HepG2 (cell line): Measurements from ENCODE around the gene RNU7-1. TPM values are rescaled to one million over a fixed set of nuclear protein-coding genes. Genes with fewer than 3 reads are reported as not detected.

ENCODE experiments used
- CCDC6 ChIP-seq: sonication (generic); formaldehyde crosslinking; IDR thresholded peaks from 2 replicates; pipeline ENCODE4 v1.8.1; 2022; ENCODE audit warnings: mild to moderate bottlenecking, missing genetic modification reagents, moderate library complexity
- CREM ChIP-seq, 2 experiments: sonication (generic) in 1 of 2; formaldehyde crosslinking in 1 of 2; IDR thresholded peaks; 2 replicates each; pipeline versions ENCODE4 v1.4.0 to v1.6.1; 2016 to 2020; ENCODE audit warnings: antibody characterized with exemption in 1 of 2, mild to moderate bottlenecking in 1 of 2, missing genetic modification reagents in 1 of 2
- ELF1 ChIP-seq: sonication (generic); formaldehyde crosslinking; IDR thresholded peaks from 2 replicates; pipeline ENCODE4 v1.4.0; 2020; ENCODE audit warnings: missing genetic modification reagents
- HCFC1 ChIP-seq: fragments of 150-350 bp; IDR thresholded peaks from 2 replicates; pipeline ENCODE4 v1.6.1; 2014; ENCODE audit warnings: low read depth, low read length
- JUND ChIP-seq: sonication (generic); formaldehyde crosslinking; IDR thresholded peaks from 2 replicates; pipeline ENCODE4 v1.8.0; 2022; ENCODE audit warnings: mild to moderate bottlenecking, missing genetic modification reagents
- KLF15 ChIP-seq: sonication (generic); formaldehyde crosslinking; IDR thresholded peaks from 2 replicates; pipeline ENCODE4 v1.8.1; 2023; ENCODE audit warnings: borderline replicate concordance, mild to moderate bottlenecking, inconsistent platforms, missing genetic modification reagents, mixed read lengths
- MAFK ChIP-seq, 2 experiments: IDR thresholded peaks in 1 of 2; conservative IDR thresholded peaks in 1 of 2; 2 replicates each; pipeline ENCODE4 v1.6.1; 2011; ENCODE audit warnings: improper control_type of control experiment in 2 of 2, low read length in 2 of 2
- MAZ ChIP-seq, 2 experiments: sonication (generic) in 1 of 2; formaldehyde crosslinking in 1 of 2; IDR thresholded peaks; 2 replicates each; pipeline versions ENCODE4 v1.5.0 to v1.6.1; 2012 to 2020; ENCODE audit warnings: low read depth in 2 of 2, mild to moderate bottlenecking in 2 of 2, borderline replicate concordance in 1 of 2, improper control_type of control experiment in 1 of 2, low read length in 1 of 2, missing genetic modification reagents in 1 of 2, moderate library complexity in 1 of 2
- MED1 ChIP-seq: sonication (generic); formaldehyde crosslinking; IDR thresholded peaks from 2 replicates; pipeline ENCODE4 v1.4.0; 2020; ENCODE audit warnings: missing genetic modification reagents
- MXI1 ChIP-seq: IDR thresholded peaks from 3 replicates; pipeline ENCODE4 v1.6.1; 2012; ENCODE audit warnings: low read depth, low read length, inconsistent platforms, borderline replicate concordance
- NR2C2 ChIP-seq: sonication (generic); formaldehyde crosslinking; IDR thresholded peaks from 2 replicates; pipeline ENCODE4 v1.4.0; 2020; ENCODE audit warnings: missing genetic modification reagents, mild to moderate bottlenecking, moderate library complexity, borderline replicate concordance
- PHF5A ChIP-seq: IDR thresholded peaks from one replicate; pipeline ENCODE4 v1.6.1; 2018; ENCODE audit warnings: low read depth, missing genetic modification reagents; ENCODE audit not compliant: unreplicated experiment
- POGZ ChIP-seq: sonication (generic); formaldehyde crosslinking; IDR thresholded peaks from 2 replicates; pipeline ENCODE4 v1.4.0; 2020; ENCODE audit warnings: mild to moderate bottlenecking, missing genetic modification reagents
- RFXAP ChIP-seq: sonication (generic); formaldehyde crosslinking; IDR thresholded peaks from 2 replicates; pipeline ENCODE4 v1.4.0; 2020; ENCODE audit warnings: missing genetic modification reagents, borderline replicate concordance
- SMAD9 ChIP-seq: sonication (generic); formaldehyde crosslinking; IDR thresholded peaks from 2 replicates; pipeline ENCODE4 v1.5.1; 2020; ENCODE audit warnings: mild to moderate bottlenecking, missing genetic modification reagents
- THAP11 ChIP-seq: IDR thresholded peaks from 2 replicates; pipeline ENCODE4 v1.6.1; 2016; ENCODE audit warnings: missing biosample characterization, missing genetic modification reagents
- ZNF619 ChIP-seq: sonication (generic); formaldehyde crosslinking; IDR thresholded peaks from 2 replicates; pipeline ENCODE4 v1.4.0; 2020; ENCODE audit warnings: mild to moderate bottlenecking, missing genetic modification reagents
- ZNF720 ChIP-seq: sonication (generic); formaldehyde crosslinking; IDR thresholded peaks from 2 replicates; pipeline ENCODE4 v1.4.0; 2020; ENCODE audit warnings: missing genetic modification reagents
- ZNF75D ChIP-seq: sonication (generic); formaldehyde crosslinking; IDR thresholded peaks from 2 replicates; pipeline ENCODE4 v1.8.1; 2023; ENCODE audit warnings: missing genetic modification reagents, mild to moderate bottlenecking, borderline replicate concordance
- polyA plus RNA-seq, 8 experiments: library from polyadenylated mRNA; depleted of rRNA in 3 of 8; stranded (reverse) in 7 of 8; unstranded in 1 of 8; fragments of >200 nt; fragmentation: Illumina TruSeq in 4 of 8; extraction: Trizol in 4 of 8; gene quantifications; 2 replicates each; pipeline versions ENCODE4 v1.2.1 to v1.2.3, GENCODE V29; 2011 to 2016; ENCODE audit warnings: low read depth in 4 of 8, missing spikeins in 1 of 8, mixed read lengths in 1 of 8; ENCODE audit not compliant: insufficient read depth in 1 of 8
- total RNA-seq, 5 experiments: library from RNA; depleted of rRNA; stranded (reverse); fragments of >200 nt; fragmentation: Illumina TruSeq; extraction: Trizol; gene quantifications; 2 replicates each; pipeline ENCODE4 v1.2.3, GENCODE V29; 2016; ENCODE audit warnings: low read depth in 1 of 5
- TF ChIP-seq, protein P1 (sequence below), 2 experiments: IDR thresholded peaks; 2 replicates each; pipeline ENCODE4 v1.6.1; 2011 to 2012; ENCODE audit warnings: low read length in 2 of 2, borderline replicate concordance in 1 of 2, low read depth in 1 of 2, mild to moderate bottlenecking in 1 of 2, moderate library complexity in 1 of 2
- TF ChIP-seq, protein P2 (sequence below): sonication (generic); formaldehyde crosslinking; IDR thresholded peaks from 2 replicates; pipeline ENCODE4 v1.5.0; 2020; ENCODE audit warnings: mild to moderate bottlenecking, missing genetic modification reagents
- TF ChIP-seq, protein P3 (sequence below): sonication (generic); formaldehyde crosslinking; IDR thresholded peaks from 2 replicates; pipeline ENCODE4 v1.8.1; 2023; ENCODE audit warnings: mild to moderate bottlenecking, moderate library complexity, missing genetic modification reagents

The RNU7-1 gene
- total and polyA plus RNA-seq, 2 of the 13 experiments (the other 11 are each of a cell fraction or from before 2014, with no cell fraction given): not detected

DNA sequence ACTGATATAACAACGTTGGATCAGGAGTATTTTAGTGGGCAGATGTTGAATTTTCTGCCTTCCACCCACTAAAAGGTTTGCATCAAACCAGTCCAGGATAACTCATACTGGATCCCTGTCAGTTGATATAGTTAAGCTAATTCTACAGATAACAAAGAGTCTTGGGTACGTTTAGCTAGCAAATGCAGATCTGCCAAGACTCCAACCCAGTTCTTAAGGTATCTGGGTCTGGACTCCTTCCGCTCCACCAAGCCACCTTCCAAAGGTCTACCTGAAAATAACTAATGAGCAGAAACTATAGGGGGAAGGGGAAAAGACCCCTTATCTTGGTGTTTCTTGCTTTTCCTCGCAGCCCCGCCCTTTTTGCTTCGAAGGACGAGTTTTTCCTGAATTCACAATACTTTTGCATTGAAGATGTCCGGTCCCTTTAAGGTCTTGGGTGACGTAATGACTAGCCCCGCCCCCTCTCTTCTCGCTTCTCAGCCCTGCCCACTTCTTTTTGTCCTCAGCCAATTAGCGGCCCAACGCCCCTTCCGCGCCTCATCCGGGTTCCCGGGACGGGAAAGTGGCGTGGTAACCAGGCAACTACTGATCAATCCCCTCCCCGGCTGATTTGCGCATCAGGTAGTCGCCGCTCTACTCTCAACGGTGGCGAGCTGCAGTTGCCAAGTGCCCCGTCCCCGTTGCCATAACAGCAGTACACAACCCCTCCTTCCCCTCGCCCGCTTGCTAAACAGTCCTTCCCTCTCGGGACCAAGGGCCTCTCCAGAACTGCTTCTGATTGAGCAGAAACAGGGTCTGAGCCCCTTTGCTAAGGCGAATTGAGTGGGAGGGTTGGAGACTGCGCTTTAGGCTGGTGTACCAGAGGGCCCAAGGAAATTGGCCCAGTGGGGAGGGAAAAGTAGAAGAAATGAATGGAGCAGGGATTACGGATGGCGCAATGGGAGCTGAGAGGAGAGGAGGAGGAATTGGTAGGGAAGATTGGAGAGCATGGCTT, 39.0 kb upstream of the RNU7-1 start, which contains the start of gene LRRC23 (continued):
- TF ChIP-seq, protein P1, sequence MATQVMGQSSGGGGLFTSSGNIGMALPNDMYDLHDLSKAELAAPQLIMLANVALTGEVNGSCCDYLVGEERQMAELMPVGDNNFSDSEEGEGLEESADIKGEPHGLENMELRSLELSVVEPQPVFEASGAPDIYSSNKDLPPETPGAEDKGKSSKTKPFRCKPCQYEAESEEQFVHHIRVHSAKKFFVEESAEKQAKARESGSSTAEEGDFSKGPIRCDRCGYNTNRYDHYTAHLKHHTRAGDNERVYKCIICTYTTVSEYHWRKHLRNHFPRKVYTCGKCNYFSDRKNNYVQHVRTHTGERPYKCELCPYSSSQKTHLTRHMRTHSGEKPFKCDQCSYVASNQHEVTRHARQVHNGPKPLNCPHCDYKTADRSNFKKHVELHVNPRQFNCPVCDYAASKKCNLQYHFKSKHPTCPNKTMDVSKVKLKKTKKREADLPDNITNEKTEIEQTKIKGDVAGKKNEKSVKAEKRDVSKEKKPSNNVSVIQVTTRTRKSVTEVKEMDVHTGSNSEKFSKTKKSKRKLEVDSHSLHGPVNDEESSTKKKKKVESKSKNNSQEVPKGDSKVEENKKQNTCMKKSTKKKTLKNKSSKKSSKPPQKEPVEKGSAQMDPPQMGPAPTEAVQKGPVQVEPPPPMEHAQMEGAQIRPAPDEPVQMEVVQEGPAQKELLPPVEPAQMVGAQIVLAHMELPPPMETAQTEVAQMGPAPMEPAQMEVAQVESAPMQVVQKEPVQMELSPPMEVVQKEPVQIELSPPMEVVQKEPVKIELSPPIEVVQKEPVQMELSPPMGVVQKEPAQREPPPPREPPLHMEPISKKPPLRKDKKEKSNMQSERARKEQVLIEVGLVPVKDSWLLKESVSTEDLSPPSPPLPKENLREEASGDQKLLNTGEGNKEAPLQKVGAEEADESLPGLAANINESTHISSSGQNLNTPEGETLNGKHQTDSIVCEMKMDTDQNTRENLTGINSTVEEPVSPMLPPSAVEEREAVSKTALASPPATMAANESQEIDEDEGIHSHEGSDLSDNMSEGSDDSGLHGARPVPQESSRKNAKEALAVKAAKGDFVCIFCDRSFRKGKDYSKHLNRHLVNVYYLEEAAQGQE (IDR thresholded peaks at IDR 0.05; ENCODE audit: borderline replicate concordance in 1 of 2, low read depth in 1 of 2, low read length in 2 of 2): no peak
- TF ChIP-seq, protein P2, sequence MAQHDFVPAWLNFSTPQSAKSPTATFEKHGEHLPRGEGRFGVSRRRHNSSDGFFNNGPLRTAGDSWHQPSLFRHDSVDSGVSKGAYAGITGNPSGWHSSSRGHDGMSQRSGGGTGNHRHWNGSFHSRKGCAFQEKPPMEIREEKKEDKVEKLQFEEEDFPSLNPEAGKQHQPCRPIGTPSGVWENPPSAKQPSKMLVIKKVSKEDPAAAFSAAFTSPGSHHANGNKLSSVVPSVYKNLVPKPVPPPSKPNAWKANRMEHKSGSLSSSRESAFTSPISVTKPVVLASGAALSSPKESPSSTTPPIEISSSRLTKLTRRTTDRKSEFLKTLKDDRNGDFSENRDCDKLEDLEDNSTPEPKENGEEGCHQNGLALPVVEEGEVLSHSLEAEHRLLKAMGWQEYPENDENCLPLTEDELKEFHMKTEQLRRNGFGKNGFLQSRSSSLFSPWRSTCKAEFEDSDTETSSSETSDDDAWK: no peak
- peak; percentile 61; the same call in 1 of the 2 replicates for TF ChIP-seq ZNF619 (CRISPR knock-in tag)
- peak; percentile 40; the same call in 1 of the 2 replicates for TF ChIP-seq RFXAP (CRISPR knock-in tag)
- TF ChIP-seq PHF5A (CRISPR knock-in tag): no peak
- peak; percentile 85 for TF ChIP-seq ELF1
- peak; percentile 34; the same call in 1 of the 2 replicates for TF ChIP-seq POGZ (CRISPR knock-in tag)
- peak; percentile 32; the same call in 1 of the 2 replicates for TF ChIP-seq MED1 (CRISPR knock-in tag)
- 0 out of 2 replicates have a peak, but pooled peaks have one; percentile 14 for TF ChIP-seq MAZ (IDR thresholded peaks at IDR 0.05; ENCODE audit: borderline replicate concordance, low read depth, low read length)
- TF ChIP-seq MAZ (CRISPR knock-in tag; IDR thresholded peaks at IDR 0.05; ENCODE audit: low read depth): no peak
- TF ChIP-seq SMAD9 (CRISPR knock-in tag): no peak
- TF ChIP-seq ZNF720 (CRISPR knock-in tag): no peak
- no peak for TF ChIP-seq MAFK (conservative IDR thresholded peaks at IDR 0.05 in 1 of 2, IDR thresholded peaks at IDR 0.05 in 1 of 2; ENCODE audit: low read length in 2 of 2)
- TF ChIP-seq, protein P3, sequence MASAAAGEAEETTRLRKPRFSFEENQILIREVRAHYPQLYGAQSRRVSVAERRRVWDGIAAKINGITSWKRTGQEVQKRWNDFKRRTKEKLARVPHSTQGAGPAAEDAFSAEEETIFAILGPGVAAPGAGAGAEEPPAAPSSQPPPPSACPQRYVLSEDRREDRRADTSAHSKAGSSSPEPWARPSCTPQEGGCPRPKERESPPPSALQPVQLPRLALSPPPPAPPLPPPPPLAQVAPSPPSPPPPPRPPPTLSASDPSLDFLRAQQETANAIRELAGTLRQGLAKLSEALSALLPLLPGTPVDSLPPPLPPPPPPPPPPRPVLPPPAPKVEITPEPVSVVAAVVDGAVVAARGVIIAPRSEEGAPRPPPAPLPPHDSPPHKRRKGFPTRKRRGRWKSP: peak; percentile 92
- peak; percentile 60; the same call in 1 of the 2 replicates for TF ChIP-seq THAP11 (CRISPR knock-in tag)
- no peak for TF ChIP-seq KLF15 (CRISPR knock-in tag)
- peak; percentile 79 for TF ChIP-seq CREM (IDR thresholded peaks at IDR 0.05)
- no peak for TF ChIP-seq CREM (CRISPR knock-in tag; IDR thresholded peaks at IDR 0.05)
- peak; percentile 94; the same call in 2 of the 3 replicates for TF ChIP-seq MXI1
- no peak for TF ChIP-seq NR2C2 (CRISPR knock-in tag)
- TF ChIP-seq HCFC1: 0 out of 2 replicates have a peak, but pooled peaks have one; percentile 21
- no peak for TF ChIP-seq ZNF75D (CRISPR knock-in tag)
- TF ChIP-seq CCDC6 (CRISPR knock-in tag): 0 out of 2 replicates have a peak, but pooled peaks have one; percentile 20
- 0 out of 2 replicates have a peak, but pooled peaks have one; percentile 23 for TF ChIP-seq JUND
